Liver (tissue), 3 donors: ENCODE measurements around the gene IGSF1.

ENCODE experiments used
- CTCF ChIP-seq: fragments of 150-350 bp; IDR thresholded peaks from 2 replicates; pipeline ENCODE4 v1.5.1; 2017; ENCODE audit warnings: improper control_type of control experiment, low read depth, low read length; ENCODE audit not compliant: missing input control
- GABPA ChIP-seq, 2 donors: IDR thresholded peaks in 1 of 2; conservative IDR thresholded peaks in 1 of 2; 2 replicates each; pipeline ENCODE4 v1.6.1; 2016; ENCODE audit warnings: antibody characterized with exemption in 2 of 2, mild to moderate bottlenecking in 1 of 2, moderate library complexity in 1 of 2
- MAX ChIP-seq: IDR thresholded peaks from 2 replicates; pipeline ENCODE4 v1.6.1; 2016; ENCODE audit warnings: antibody characterized with exemption
- RAD21 ChIP-seq, 2 donors: IDR thresholded peaks; 2 replicates each; pipeline ENCODE4 v1.6.1; 2016; ENCODE audit warnings: antibody characterized with exemption in 2 of 2, mild to moderate bottlenecking in 2 of 2
- RXRA ChIP-seq, 2 donors: IDR thresholded peaks; 2 replicates each; pipeline ENCODE4 v1.6.1; 2017 to 2018; ENCODE audit warnings: antibody characterized with exemption in 2 of 2, mild to moderate bottlenecking in 1 of 2
- SP1 ChIP-seq: IDR thresholded peaks from 2 replicates; pipeline ENCODE4 v1.6.1; 2018; ENCODE audit warnings: antibody characterized with exemption, mild to moderate bottlenecking
- TAF1 ChIP-seq: conservative IDR thresholded peaks from 2 replicates; pipeline ENCODE4 v1.6.1; 2016; ENCODE audit warnings: antibody characterized with exemption, mild to moderate bottlenecking
- YY1 ChIP-seq: IDR thresholded peaks from 2 replicates; pipeline ENCODE4 v1.6.1; 2016; ENCODE audit warnings: antibody characterized with exemption, mild to moderate bottlenecking
- ZBTB33 ChIP-seq: IDR thresholded peaks from 2 replicates; pipeline ENCODE4 v1.6.1; 2016; ENCODE audit warnings: antibody characterized with exemption
- donor health status: healthy.
- donor health status: healthy.

DNA sequence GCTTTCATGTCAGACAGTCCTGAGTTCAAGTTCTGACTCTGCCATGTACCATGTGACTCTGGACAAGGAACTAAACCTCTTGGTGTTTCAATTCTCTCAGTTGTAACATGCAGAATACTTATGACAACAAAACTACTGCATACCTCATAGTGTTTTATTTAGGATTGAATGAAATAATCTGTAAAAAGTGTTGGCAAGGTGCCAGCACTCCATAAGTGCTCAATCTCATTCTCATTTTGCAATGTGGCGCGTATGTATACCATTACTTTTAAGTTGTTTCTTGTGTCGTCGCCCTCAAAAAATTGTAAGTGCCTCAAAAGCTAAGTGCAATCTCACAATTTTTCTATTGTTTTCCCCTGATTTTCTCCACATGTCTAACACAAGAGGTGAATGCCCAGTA, 62.5 kb downstream of the IGSF1 start:
- TF ChIP-seq CTCF (no peak), RAD21 (IDR thresholded peaks at IDR 0.05) (no peak), MAX (no peak), ZBTB33 (no peak), TAF1 (no peak), RXRA (IDR thresholded peaks at IDR 0.05) (no peak), SP1 (no peak), GABPA (IDR thresholded peaks at IDR 0.05 in 1 of 2, conservative IDR thresholded peaks at IDR 0.05 in 1 of 2) (no peak), YY1 (no peak)
